H1 (cell line): Measurements from ENCODE around the gene LRP1. TPM values are rescaled to one million over a fixed set of nuclear protein-coding genes. Genes with fewer than 3 reads are reported as not detected.

Experiments used
- CHD1 ChIP-seq: IDR thresholded peaks from 2 replicates; pipeline ENCODE4 v1.6.1; 2012; ENCODE audit warnings: low read depth, low read length, improper control_type of control experiment
- CHD2 ChIP-seq: IDR thresholded peaks from 2 replicates; pipeline ENCODE4 v1.6.1; 2012; ENCODE audit warnings: low read length, improper control_type of control experiment
- EGR1 ChIP-seq: IDR thresholded peaks from 2 replicates; pipeline ENCODE4 v1.6.1; 2011; ENCODE audit warnings: low read depth, low read length, borderline replicate concordance
- EP300 ChIP-seq, 2 experiments: IDR thresholded peaks; 1 replicate in 1 of 2; 2 replicates in 1 of 2; pipeline ENCODE4 v1.6.1; 2011 to 2012; ENCODE audit warnings: low read depth in 2 of 2, low read length in 2 of 2, mild to moderate bottlenecking in 2 of 2, borderline replicate concordance in 1 of 2, inconsistent platforms in 1 of 2, moderate library complexity in 1 of 2
- KDM4A ChIP-seq: IDR thresholded peaks from one replicate; pipeline ENCODE4 v1.7.1; 2012; ENCODE audit warnings: low read depth, mild to moderate bottlenecking, moderate library complexity, low read length, inconsistent platforms; ENCODE audit not compliant: severe bottlenecking
- KDM5A ChIP-seq: fragments of 200-600 bp; IDR thresholded peaks from 2 replicates; pipeline ENCODE4 v1.7.1; 2012; ENCODE audit warnings: mild to moderate bottlenecking, low read length, inconsistent platforms, mixed read lengths
- MAFK ChIP-seq: IDR thresholded peaks from 2 replicates; pipeline ENCODE4 v1.6.1; 2012; ENCODE audit warnings: low read depth, mild to moderate bottlenecking, improper control_type of control experiment, low read length
- POLR2A ChIP-seq, 2 experiments: IDR thresholded peaks; 1 replicate in 1 of 2; 2 replicates in 1 of 2; pipeline ENCODE4 v1.6.1; 2011; ENCODE audit warnings: low read depth in 2 of 2, low read length in 2 of 2, mild to moderate bottlenecking in 2 of 2; ENCODE audit errors: control extremely low read depth in 1 of 2
- SIRT6 ChIP-seq: IDR thresholded peaks from one replicate; pipeline ENCODE4 v1.7.1; 2012; ENCODE audit warnings: low read length, inconsistent platforms
- SUZ12 ChIP-seq: fragments of 200-600 bp; sonication (generic); IDR thresholded peaks from 2 replicates; pipeline ENCODE4 v1.6.1; 2012; ENCODE audit warnings: mild to moderate bottlenecking, inconsistent platforms, low read length, moderate library complexity, mixed read lengths
- TAF1 ChIP-seq: IDR thresholded peaks from 2 replicates; pipeline ENCODE4 v1.6.1; 2011; ENCODE audit warnings: mild to moderate bottlenecking, low read depth, low read length
- TBP ChIP-seq: IDR thresholded peaks from 2 replicates; pipeline ENCODE4 v1.6.1; 2011; ENCODE audit warnings: low read depth, low read length, improper control_type of control experiment
- TCF12 ChIP-seq: IDR thresholded peaks from 2 replicates; pipeline ENCODE4 v1.6.1; 2011; ENCODE audit warnings: low read depth, mild to moderate bottlenecking, low read length
- polyA plus RNA-seq, 7 experiments: library from polyadenylated mRNA; depleted of rRNA in 3 of 7; stranded (reverse) in 5 of 7; unstranded in 2 of 7; fragments of >200 nt in 5 of 7; fragments of 200-250 nt in 2 of 7; gene quantifications; 1 replicate in 5 of 7; 2 replicates in 1 of 7; 4 replicates in 1 of 7; pipeline versions ENCODE4 v1.2.1 to v1.2.3, GENCODE V29; 2011 to 2013; ENCODE audit warnings: missing spikeins in 2 of 7, mixed read lengths in 2 of 7
- total RNA-seq: library from RNA; stranded (reverse); fragmentation: NEBNext Ultra II Directional; extraction: Animal tissue kit (Norgen Biotek cat#: 25700); gene quantifications from 2 replicates; pipeline ENCODE4 v1.2.1, GENCODE V29; 2021
- TF ChIP-seq, protein P1 (sequence below): IDR thresholded peaks from 2 replicates; pipeline ENCODE4 v1.6.1; 2011; ENCODE audit warnings: low read depth, mild to moderate bottlenecking, low read length; ENCODE audit not compliant: insufficient read depth

The LRP1 gene
- total and polyA plus RNA-seq, 2 of the 8 experiments (the other 6 are each of a cell fraction or from before 2014, with no cell fraction given), result 35.3 to 92.5 TPM

DNA sequence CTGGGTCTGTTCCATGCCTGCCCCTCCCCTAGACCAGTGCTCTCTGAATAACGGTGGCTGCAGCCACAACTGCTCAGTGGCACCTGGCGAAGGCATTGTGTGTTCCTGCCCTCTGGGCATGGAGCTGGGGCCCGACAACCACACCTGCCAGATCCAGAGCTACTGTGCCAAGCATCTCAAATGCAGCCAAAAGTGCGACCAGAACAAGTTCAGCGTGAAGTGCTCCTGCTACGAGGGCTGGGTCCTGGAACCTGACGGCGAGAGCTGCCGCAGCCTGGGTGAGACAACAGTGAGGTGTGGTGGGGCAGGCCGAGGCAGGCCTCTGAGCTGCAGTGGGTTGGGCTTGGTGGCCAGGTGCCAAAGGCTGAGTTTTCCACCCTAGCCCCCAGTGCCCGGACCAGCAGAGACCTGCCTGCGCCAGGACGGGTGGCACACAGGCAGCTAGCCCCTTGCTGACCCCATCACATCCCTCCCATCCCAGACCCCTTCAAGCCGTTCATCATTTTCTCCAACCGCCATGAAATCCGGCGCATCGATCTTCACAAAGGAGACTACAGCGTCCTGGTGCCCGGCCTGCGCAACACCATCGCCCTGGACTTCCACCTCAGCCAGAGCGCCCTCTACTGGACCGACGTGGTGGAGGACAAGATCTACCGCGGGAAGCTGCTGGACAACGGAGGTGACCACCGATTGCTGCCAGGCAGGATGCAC lies 47.3 kb downstream of the LRP1 start (continued):
- TF ChIP-seq KDM4A, result no peak
- TF ChIP-seq EGR1, result no peak
- TF ChIP-seq KDM5A, result no peak
- TF ChIP-seq TCF12, result no peak
- TF ChIP-seq, protein P1, sequence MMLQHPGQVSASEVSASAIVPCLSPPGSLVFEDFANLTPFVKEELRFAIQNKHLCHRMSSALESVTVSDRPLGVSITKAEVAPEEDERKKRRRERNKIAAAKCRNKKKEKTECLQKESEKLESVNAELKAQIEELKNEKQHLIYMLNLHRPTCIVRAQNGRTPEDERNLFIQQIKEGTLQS, result no peak
- TF ChIP-seq MAFK, result no peak
- no peak for TF ChIP-seq CHD2
- no peak for TF ChIP-seq SUZ12
- TF ChIP-seq SIRT6, result no peak
- TF ChIP-seq CHD1, result no peak
- no peak for TF ChIP-seq TAF1
- TF ChIP-seq POLR2A (IDR thresholded peaks at IDR 0.05; ENCODE audit: control extremely low read depth in 1 of 2, low read depth in 2 of 2, low read length in 2 of 2), result no peak
- TF ChIP-seq TBP, result no peak
- no peak for TF ChIP-seq EP300 (IDR thresholded peaks at IDR 0.05; ENCODE audit: borderline replicate concordance in 1 of 2, low read depth in 2 of 2, low read length in 2 of 2)
